HG03378 (cell line): ENCODE data around the gene KLK12.

Experiments used
- ATAC-seq: cut with Tn5 transposase; IDR thresholded peaks from one replicate; pipeline ENCODE4 v1.9.1; 2021; ENCODE audit warnings: mild to moderate bottlenecking, moderate library complexity; ENCODE audit not compliant: unreplicated experiment

KLK12 gene, protein sequence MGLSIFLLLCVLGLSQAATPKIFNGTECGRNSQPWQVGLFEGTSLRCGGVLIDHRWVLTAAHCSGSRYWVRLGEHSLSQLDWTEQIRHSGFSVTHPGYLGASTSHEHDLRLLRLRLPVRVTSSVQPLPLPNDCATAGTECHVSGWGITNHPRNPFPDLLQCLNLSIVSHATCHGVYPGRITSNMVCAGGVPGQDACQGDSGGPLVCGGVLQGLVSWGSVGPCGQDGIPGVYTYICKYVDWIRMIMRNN

DNA sequence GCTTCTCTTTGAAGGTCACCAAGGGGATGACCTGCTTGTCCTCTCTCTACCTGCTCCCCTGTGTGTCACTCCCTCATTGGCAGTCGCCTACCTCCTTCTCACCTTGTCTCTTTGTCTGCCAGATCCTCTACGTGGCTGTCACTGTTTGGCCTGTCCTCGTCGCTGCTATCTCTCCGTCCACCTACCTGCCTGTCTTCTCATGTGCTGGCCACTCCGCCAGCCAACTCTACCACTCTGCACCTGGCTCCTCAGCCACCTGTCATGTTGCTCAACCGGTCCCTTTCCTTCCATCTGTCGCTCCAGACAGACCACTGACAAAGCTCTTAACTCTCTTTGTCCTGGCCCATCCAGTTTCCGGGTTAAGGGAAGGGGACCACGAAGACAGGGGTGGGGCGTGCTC lies at the start of gene KLK12:
Gene KLK12, minus strand, starts transcription at position 299 of the 400 bp plus-strand sequence. CDS start 381 bp downstream, outside the sequence.
- ATAC-seq: no peak

DNA sequence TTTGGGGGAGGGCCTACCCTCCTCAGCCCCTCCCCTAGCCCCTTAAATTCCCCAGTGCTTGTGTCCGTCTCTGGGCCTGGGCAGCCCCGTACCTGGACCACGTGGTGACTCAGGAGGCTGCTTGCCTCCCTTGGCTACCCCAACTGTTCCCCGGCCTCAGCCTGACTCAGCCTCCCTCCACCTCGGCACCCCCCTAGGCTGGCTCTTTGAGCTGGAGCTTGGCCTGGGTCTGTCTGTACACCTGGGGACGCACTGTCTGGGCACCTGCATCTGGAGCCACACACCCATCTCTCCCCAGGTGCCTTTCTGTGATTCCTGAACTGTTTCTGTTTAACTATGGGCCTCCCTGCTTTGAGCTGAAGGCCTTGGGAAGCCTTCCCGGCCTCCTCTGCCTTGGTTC lies 49.7 kb upstream of the KLK12 start:
- no peak for ATAC-seq

DNA sequence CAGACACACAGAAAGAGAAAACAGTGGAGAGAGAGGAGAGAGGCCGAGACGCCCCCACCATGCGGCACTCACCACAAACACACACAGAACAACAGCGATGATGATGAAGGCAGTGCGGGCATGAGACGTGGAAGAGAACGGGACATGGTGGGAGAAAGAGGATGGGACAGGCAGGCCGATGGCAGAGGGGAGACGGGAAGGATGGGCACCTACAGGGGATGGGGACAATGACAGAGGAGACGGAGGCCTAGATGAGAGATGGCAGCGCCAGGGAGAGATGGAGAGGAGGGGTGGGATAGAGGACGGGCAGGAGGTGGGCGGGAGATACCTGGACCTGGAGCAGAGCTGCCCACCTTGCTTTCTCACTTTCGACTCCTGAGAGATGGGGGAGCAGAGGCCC lies 49.0 kb upstream of the KLK12 start:
- ATAC-seq: no peak

DNA sequence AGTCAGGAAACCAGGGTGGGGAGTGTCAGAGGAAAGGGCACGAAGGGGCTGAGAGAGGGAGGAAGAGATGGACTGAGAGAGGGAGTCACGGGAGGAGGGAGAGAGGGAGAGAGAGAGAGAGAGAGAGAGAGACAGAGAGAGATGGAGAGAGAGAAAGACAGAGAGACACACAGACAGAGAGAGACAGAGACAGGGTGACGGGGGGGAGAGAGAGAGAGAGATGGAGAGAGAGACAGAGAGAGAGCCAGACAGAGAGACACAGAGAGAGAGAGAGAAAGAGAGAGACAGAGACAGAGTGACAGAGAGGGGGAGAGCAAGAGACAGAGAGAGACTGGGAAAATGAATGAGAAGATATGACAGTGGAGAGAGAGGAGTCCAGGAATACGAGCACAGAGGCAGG lies 48.4 kb upstream of the KLK12 start:
- no peak for ATAC-seq

DNA sequence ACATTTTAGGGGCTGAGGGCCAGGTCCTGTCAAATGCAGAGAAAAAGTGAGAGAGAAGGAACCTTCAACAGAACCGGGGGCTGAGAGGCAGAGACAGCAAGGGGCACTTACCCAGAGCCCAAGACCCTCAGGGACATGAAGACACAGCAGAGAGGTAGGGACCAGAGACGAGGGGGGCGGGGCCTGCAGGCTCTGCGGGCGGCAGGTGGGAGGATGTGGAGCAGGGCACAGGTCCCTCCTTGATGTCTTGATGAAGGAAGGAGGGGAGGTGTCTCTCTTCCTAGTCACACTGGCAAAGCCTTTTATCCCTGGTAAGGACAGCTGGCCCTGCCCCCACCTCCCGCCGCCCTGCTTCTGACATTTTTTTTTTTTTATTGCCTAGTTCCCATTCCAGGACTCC lies 47.8 kb upstream of the KLK12 start, which contains the start of gene KLK14:
Gene KLK14, minus strand, starts transcription at position 277 of the 400 bp plus-strand sequence. Its CDS starts 273 bp downstream, at position 4.
- no peak for ATAC-seq

DNA sequence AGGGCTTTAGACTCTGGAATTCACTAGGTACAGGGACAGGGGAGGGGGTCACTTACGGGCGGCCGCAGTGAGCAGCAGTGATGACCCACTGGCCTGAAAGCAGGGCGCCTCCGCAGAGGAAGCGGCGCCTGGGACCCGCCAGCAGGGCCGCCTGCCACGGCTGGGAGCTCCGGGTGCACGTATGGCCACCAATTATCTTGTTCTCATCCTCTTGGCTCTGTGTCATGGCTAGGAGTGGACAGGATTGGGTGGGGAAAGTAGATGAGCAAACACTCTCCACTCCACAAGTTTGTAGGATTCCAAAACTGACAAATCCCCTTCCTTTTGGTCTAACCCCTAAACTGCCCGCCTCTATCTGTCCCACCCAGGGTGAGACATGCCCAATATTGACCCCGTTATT lies 46.7 kb upstream of the KLK12 start:
- no peak for ATAC-seq

DNA sequence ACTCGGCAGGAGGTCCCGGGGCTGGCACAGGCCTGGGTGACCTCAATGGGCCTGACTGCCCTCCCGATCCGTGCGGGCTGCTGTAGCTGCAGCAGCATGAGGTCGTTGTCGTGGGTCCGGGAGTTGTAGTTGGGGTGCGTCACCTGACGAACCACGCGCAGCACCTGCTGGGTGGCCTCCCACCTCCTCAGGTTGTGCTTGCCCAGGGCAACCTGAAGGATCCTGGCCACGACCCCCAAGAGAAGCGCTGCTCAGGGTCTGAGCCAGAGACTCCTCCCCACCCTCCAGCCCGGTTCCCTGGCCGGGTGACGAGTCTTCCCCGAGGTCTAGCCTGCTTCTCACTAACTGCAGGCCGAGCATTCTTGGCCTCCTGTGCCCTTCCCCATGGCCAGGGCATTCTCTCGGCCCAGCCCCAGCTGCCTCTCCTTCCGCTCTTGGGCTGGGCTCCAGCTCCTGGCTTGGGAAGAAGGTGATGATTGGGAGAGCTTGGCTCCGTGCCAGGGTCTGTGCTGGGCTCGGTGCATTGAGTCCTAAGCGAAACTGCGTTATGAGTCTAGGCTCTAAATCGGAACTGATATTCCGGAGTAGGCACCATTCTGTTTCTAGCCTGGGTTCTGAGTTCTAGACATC lies 44.8 kb upstream of the KLK12 start:
- no peak for ATAC-seq

DNA sequence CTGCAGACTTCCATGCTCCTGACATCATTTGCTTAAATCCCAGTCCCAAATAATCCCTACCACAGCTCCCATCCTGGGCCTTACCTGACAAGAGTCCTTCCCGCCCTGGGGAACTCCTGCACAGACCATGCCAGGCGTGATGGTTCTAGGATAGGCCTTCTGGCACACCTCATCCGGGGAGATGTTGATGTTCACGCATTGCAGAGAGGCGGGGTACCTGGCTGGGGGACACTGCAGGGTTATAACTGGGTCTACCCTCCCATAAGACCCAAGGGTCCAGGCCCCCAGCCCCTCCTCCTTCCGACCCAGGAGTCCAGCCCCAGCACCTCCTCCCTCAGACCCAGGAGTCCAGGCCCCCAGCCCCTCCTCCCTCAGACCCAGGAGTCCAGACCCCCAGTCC lies 43.9 kb upstream of the KLK12 start:
- ATAC-seq: no peak

DNA sequence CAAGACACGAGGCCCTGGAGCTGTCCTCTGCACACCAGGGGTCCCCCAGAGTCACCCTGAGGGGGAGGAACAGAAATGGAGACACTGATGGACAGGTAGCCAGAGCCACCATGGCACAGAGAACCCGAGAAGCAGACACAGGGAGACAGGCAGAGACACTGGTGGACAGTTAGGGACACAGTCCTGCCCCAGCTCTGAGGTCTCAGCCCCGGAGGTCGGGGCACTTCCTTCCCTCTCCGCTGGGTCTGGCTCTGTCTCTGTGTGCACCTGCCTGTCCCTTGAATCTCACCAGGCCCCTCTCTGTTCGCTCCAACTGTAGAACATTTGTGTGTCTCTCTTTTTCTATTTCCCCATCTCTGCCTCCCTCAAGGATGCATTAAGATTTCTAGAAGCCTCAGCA lies 43.3 kb upstream of the KLK12 start:
- no peak for ATAC-seq

DNA sequence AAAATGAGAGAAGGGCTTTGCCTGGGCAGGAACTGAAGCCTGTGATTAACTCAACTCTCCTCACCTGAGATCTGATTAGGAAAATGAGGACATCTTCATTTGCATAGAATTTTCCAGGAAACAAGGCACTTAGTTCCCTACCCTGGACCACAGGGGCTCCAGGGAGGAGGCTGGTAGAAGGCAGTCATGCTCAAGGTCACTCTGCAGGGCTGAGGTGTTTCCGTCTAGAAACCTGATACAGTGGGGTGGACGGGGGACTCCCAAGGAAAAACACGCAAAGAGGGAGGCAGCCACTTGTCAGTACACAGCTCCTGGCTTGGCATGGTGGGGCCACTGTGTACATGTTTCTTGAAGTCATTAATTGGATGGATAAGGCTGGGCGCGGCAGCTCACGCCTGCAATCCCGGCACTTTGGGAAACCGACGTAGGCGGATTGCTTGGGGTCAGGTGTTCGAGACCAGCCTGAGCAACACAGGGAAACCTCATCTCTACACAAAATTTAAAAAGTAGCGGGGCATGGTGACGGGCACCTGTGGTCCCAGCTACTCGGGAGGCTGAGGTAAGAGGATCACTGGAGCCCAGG lies 41.9 kb upstream of the KLK12 start:
- ATAC-seq: no peak

DNA sequence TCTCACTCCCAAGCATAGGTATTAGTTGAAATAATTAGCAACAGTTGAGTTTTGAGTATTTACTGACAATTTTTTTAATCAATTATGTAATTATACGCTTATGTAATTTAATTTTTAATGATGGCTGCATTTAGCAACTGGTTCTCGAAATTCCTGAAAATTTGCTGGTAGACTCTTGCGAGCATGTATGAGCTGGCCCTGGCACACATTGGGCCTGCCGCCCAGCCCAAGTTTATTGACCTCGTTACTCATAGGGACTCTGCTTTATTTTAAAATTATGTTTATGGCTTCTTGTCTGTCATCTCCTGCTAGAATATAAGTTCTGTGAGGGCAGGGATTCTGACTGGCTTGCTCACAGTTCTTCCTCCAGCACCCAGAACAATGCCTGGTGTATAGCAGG lies 41.2 kb upstream of the KLK12 start:
- no peak for ATAC-seq

DNA sequence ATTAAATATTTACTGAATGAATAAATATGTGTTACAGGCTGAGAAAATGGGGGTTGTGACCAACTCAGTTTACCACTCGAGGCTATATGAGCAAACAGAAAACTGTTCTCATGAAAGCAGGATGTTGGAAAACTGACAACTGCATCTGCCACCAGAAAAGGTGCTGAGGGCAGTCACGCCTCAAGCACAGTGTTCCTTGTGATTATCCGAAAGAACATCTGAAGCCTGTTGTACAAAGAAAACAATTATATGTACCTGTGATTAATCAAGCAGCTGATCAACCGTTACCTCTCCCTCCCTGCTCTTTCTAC lies 36.2 kb upstream of the KLK12 start:
- ATAC-seq: no peak

DNA sequence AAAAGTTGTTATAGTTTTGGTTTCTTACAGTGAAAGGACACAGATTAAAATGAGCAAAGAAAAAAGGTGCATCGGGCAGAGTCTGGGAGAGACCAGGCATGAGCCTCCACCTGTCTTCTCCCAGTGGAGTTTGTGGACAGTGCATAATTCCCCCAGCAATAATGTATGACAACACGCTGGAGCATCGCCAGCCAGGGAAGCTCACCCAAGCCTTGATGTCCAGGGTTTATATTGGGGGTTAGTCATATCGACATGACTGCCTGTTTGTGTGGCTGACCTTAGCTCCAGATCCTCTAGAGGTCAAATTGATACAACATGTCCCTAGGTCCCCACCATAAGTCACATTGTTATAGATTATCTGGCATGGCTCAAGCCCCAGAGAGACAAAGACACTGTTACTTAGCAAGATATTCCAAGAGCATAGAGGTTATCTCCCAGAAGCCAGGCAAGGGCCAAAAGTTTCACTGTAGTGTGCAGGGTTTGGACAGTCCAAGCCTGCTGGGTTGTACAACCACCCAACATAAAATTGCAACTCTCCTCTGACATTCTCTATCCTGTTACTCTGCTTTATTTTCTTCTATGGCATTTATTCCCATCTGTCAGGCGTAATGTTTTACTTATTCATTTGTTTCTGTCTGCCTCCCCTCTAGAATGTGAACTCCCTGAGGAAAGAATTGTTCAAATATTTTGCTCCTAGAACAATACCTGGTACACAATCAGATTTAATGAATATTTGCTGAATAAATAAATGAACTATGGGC lies 35.7 kb upstream of the KLK12 start:
- ATAC-seq: no peak

DNA sequence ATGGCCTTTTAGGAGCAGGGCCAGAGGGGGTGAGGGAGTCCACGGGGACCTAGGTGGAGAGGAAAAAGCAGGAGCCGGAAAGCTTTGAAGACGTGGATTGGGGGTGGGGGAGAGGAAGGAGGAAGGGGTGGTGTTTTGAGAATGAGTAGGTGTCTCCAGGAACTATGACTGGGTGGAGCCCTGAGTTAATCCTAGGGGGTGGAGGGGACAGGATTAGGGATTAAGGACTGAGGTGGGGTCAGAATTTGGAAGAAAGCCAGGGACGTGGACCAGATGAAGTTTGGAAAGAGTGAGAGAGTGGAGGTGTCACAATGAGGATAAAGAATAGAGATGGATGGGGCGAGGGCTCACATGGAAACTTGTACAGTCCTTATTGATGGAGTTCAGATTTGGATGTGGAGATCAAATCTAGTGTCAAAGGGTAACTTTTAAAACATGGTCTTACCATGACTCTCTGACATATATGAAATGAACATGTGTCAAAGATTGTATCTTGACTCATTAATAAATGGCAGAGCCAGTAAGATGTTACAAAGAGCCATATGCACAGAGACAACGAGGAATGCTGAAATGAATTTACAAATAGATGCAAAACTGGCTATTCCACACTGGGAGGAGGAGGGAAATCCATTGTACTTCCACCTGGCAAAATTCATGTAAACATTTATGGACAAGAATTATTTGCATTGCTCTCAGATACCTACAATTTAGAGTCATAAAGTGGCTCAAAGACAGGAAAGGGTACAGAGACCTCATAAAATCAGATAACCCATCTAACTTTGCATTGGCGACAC lies 31.8 kb upstream of the KLK12 start:
- ATAC-seq: no peak

DNA sequence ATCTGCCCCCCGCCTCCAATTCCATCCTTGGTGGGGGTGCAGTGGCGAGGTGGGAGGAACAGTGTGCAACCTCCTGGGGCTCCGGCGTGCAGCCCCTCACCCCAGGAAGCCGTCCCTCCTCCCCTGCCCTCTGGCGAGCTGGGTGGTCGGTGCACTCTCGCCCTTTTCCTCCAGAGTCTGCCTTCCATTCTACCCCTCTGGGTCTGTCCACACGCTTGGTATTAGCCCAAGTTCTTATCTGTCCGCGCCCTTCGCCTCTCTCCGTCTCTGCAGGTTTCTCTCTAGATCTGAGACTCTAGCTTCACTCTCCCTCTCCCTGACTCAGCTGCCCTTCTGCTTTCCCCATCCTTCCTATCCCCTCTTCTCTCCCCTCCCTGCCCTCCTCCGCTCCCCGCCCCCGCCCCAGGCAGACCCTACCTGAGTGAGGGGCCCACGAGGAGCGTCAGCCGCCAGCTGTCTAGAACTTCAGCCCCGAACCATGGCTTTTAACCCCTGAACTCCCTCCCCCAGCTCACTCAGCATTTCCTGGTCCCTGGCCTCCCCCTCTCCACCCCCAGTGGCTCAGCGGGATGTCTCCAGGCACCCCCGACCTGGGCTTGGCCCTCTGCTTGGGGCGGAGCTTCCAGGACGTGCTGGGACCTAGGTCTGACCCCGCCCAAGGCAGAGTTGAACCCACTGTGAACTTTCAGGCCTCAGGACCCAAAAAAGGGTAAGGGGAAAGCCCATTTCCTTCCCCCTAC lies 30.6 kb upstream of the KLK12 start:
- no peak for ATAC-seq

DNA sequence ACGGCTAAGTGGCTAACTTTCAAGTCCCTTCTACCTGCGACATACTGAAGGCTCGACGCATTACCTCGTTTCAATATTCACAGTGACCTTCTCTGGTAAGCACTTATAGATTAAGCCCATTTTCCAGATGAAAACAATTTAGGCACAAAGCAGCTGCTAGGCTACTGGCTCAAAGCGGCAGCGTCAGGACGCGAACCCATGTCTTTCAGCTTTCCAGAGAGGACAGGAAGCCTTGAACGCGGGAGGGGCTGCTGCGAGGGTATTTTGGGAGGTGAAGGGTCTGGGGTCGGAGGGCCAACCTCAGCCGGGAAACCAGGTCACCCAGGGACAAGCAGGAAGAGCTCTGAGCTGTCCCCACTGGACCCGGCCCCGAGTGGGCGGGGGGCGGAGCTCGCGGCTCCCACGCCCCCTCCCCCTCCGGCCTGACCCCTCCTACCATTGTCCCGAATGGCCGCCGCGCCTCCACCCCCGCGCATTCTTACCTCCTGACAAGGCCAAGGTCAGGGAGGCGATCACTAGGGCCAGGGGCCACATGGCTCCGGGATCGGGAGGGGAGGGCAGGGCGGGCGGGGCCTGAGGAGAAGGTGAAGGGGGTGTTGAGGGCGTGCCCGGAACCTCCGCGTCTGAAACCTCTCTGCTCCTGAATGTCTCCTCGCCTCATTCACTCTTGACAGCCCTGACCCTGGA lies 29.9 kb upstream of the KLK12 start, which contains the start of gene KLK13:
Gene KLK13, minus strand, starts transcription at position 559 of the 687 bp plus-strand sequence. Its CDS starts 25 bp downstream, at position 534.
- ATAC-seq: no peak

DNA sequence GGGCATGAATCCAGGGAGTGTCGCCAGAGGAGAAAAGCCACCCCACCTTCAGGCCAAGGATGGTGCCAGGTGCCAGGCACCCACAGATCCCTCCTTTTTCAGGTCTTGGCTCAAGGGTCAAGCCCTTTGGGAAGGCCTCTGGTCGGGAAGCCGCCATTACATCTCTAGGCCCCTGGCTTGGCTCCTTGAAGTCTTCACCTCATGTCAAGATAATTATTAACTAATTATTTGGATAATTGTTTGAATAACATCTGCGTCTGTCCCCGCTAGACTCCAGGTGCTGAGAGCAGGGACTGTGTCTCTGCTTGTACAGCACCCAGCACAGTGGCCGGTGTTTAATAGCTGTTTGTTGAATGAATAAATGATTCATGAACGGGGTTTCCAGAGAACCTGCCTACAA lies 28.9 kb upstream of the KLK12 start:
- no peak for ATAC-seq

DNA sequence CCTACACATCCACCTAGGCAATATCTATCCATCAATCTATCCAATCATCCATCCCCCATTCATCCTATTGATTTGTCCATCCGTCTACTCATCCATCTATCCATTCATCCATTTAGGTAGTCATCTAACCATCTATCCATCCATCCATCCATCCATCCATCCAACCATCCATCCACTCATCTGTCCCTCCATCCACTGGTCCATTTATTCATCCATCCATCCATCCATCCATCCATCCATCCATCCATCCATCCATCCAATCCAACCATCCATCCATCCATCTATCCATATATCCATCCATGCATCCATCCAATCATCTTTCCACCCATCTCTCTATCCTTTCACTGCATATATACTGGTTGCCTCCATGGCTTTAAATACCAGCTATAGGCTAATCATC lies 26.2 kb upstream of the KLK12 start:
- ATAC-seq: no peak

DNA sequence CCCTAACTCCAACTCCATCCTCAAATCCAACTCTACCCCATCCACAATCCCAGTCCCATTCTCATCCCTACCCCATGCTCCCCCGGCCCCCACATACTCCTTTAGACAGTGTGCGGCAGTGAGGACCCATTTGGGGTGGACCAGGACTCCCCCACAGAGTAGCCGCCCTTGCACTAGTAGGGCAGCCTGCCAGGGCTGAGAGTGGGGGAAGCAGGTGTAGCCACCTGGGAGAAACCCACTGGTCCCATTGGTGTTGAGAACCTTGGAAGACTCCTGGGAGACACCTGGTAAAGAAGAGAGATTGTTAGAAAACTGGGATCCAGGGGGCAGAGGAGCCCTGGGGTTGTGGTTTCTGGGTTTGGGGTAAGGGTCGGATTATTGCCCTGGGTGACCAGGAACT lies 25.5 kb upstream of the KLK12 start:
- no peak for ATAC-seq

DNA sequence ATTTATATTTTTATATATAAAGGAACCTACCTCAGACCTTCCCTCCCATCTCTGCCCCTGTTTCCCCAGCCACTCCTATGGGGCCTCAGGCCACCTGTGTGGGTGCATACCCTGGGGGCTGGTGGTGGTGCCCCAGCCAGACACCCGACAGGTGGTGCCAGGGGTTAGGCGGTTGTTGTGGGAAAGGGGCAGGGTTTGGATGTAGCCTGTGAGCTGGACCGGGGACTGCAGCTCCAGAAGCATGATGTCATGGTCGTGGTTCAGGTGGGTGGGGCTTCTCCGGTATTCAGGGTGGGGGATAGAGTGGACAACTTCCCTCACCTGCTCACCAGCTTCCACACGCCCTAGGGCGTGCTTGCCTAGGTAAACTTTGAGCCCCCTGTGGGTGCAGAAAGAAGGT lies 24.9 kb upstream of the KLK12 start:
- no peak for ATAC-seq
